PFSK-1 (cell line): ENCODE measurements around the gene ZEB2.

Source experiments
- POLR2AphosphoS5 ChIP-seq: IDR thresholded peaks from 2 replicates; pipeline ENCODE4 v1.6.1; 2012; ENCODE audit warnings: low read depth, mild to moderate bottlenecking, control low read depth, low read length, moderate library complexity
- REST ChIP-seq, 2 experiments: IDR thresholded peaks; 2 replicates each; pipeline versions ENCODE4 v1.6.1 to v1.8.0; 2011 to 2012; ENCODE audit warnings: low read depth in 2 of 2, low read length in 2 of 2, control low read depth in 1 of 2, inconsistent platforms in 1 of 2, mild to moderate bottlenecking in 1 of 2, moderate library complexity in 1 of 2; ENCODE audit not compliant: insufficient read depth in 1 of 2

- no peak for TF ChIP-seq REST (IDR thresholded peaks at IDR 0.05; ENCODE audit: insufficient read depth in 1 of 2, low read depth in 2 of 2, low read length in 2 of 2)
- no peak for TF ChIP-seq POLR2AphosphoS5
These were observed 130.6 kb downstream of the ZEB2 start for GRCh38 chr2:144389151-144389929.
